ENCODE results near the gene GMIP.
A peak's percentile ranks its signal among the peaks of the same experiment; 100 is the strongest.
"Not testable (repeated sequence)": the region's sequence is repeated elsewhere in the genome, so short reads cannot be mapped to it uniquely, and the experiment has no call there.

The GMIP gene

GRCh38 chr19:19634516-19635312 lies 8.7 kb downstream of the GMIP start:
- no peak for DNase-seq

GRCh38 chr19:19633711-19634515 lies 9.5 kb downstream of the GMIP start:
- no peak for DNase-seq

GRCh38 chr19:19632661-19633060 lies 10.8 kb downstream of the GMIP start:
- DNase-seq: no peak

- no peak for DNase-seq
These were observed 12.1 kb downstream of the GMIP start for GRCh38 chr19:19631346-19631745.

- DNase-seq: no peak
These were observed 13.0 kb downstream of the GMIP start for GRCh38 chr19:19630426-19630825.

GRCh38 chr19:19630062-19630414 lies 13.4 kb downstream of the GMIP start:
- no peak for DNase-seq

GRCh38 chr19:19628501-19629134 lies 14.8 kb downstream of the GMIP start:
- no peak for DNase-seq

- no peak for DNase-seq
These were observed 15.6 kb downstream of the GMIP start, which contains the start of gene LPAR2 for GRCh38 chr19:19627621-19628500. LPAR2 (minus strand) TSS chr19:19628220; CDS start chr19:19627275, 945 bp downstream.

- DNase-seq: no peak
These were observed 16.7 kb downstream of the GMIP start for GRCh38 chr19:19626516-19627472.

GRCh38 chr19:19624032-19624570 lies 19.4 kb downstream of the GMIP start:
- DNase-seq: no peak

- no peak for DNase-seq
These were observed 20.1 kb downstream of the GMIP start for GRCh38 chr19:19623383-19623782.

- DNase-seq: no peak
These were observed 23.6 kb downstream of the GMIP start for GRCh38 chr19:19619849-19620210.

GRCh38 chr19:19619181-19619848 lies 24.1 kb downstream of the GMIP start:
- DNase-seq: no peak

- peak; percentile 85 for DNase-seq
These were observed 25.0 kb downstream of the GMIP start, which contains the start of gene PBX4 for GRCh38 chr19:19618219-19619051. PBX4 (minus strand) TSS chr19:19618687; CDS start chr19:19618629, 58 bp downstream.

GRCh38 chr19:19615086-19615485 lies 28.4 kb downstream of the GMIP start:
- DNase-seq: no peak

GRCh38 chr19:19613506-19613905 lies 30.0 kb downstream of the GMIP start:
- no peak for DNase-seq

GRCh38 chr19:19610376-19611202 lies 32.9 kb downstream of the GMIP start:
- no peak for DNase-seq

GRCh38 chr19:19606686-19607085 lies 36.8 kb downstream of the GMIP start:
- DNase-seq: not testable (repeated sequence)

GRCh38 chr19:19606021-19606420 lies 37.4 kb downstream of the GMIP start:
- no peak for DNase-seq
